Loucy (cell line): Measurements from ENCODE around the gene DGKQ.

Source experiments
- H2AFZ ChIP-seq: fragments of 200-600 bp; sonication (generic); 2 replicates; pipeline ENCODE4 v1.6.0; 2016; ENCODE audit warnings: antibody characterized with exemption, mild to moderate bottlenecking, low read length, moderate library complexity
- H3F3A ChIP-seq: fragments of 200-600 bp; 2 replicates; pipeline ENCODE4 v1.6.0; 2016; ENCODE audit warnings: antibody characterized with exemption, low read depth, mild to moderate bottlenecking
- H3K27me3 ChIP-seq: fragments of 200-600 bp; sonication (generic); 2 replicates; pipeline ENCODE4 v1.6.1; 2014; ENCODE audit warnings: low read length, mild to moderate bottlenecking; ENCODE audit not compliant: insufficient read depth, poor library complexity, severe bottlenecking
- H3K36me3 ChIP-seq: fragments of 200-600 bp; sonication (generic); 2 replicates; pipeline ENCODE4 v1.6.1; 2016; ENCODE audit warnings: low read length; ENCODE audit not compliant: insufficient read depth
- H3K4me1 ChIP-seq: fragments of 200-600 bp; sonication (generic); 2 replicates; pipeline ENCODE4 v1.5.1; 2014; ENCODE audit warnings: low read length, mild to moderate bottlenecking; ENCODE audit not compliant: insufficient read depth, poor library complexity, severe bottlenecking
- H3K4me2 ChIP-seq: fragments of 200-600 bp; sonication (generic); 2 replicates; pipeline ENCODE4 v1.6.0; 2014; ENCODE audit warnings: antibody characterized with exemption, low read length, low read depth, mild to moderate bottlenecking; ENCODE audit not compliant: poor library complexity, severe bottlenecking
- H3K4me3 ChIP-seq: fragments of 200-600 bp; sonication (generic); 2 replicates; pipeline ENCODE4 v1.5.1; 2014; ENCODE audit warnings: low read length, mild to moderate bottlenecking, mixed read lengths; ENCODE audit not compliant: poor library complexity, severe bottlenecking
- H3K79me2 ChIP-seq: fragments of 200-600 bp; sonication (generic); 2 replicates; pipeline ENCODE4 v1.6.1; 2014; ENCODE audit warnings: low read length; ENCODE audit not compliant: insufficient read depth
- H3K9ac ChIP-seq: fragments of 200-600 bp; sonication (generic); 2 replicates; pipeline ENCODE4 v1.6.0; 2014; ENCODE audit warnings: mild to moderate bottlenecking, low read depth, low read length, moderate library complexity; ENCODE audit not compliant: poor library complexity, severe bottlenecking
- H3K9me2 ChIP-seq: fragments of 200-600 bp; sonication (generic); replicated peaks from 2 replicates; pipeline ENCODE4 v1.6.1; 2016; ENCODE audit warnings: low read depth, low read length, mixed read lengths
- H3K9me3 ChIP-seq: fragments of 200-600 bp; sonication (generic); 2 replicates; pipeline ENCODE4 v1.6.1; 2014; ENCODE audit warnings: mild to moderate bottlenecking, antibody characterized with exemption, low read length, low read depth; ENCODE audit not compliant: insufficient read depth
- H4K20me1 ChIP-seq: fragments of 200-600 bp; sonication (generic); 2 replicates; pipeline ENCODE4 v1.6.0; 2014; ENCODE audit warnings: antibody characterized with exemption, low read length, mild to moderate bottlenecking; ENCODE audit not compliant: insufficient read depth, poor library complexity, severe bottlenecking
- EZH2phosphoT487 ChIP-seq: fragments of 200-600 bp; IDR thresholded peaks from 2 replicates; pipeline ENCODE4 v1.6.1; 2018; ENCODE audit warnings: antibody characterized with exemption, mild to moderate bottlenecking, moderate library complexity, borderline replicate concordance
- TF ChIP-seq, protein P1 (sequence below): fragments of 200-600 bp; sonication (generic); conservative IDR thresholded peaks from 2 replicates; pipeline ENCODE4 v1.5.1; 2014; ENCODE audit warnings: mild to moderate bottlenecking, antibody characterized with exemption, low read length

Gene DGKQ

DNA sequence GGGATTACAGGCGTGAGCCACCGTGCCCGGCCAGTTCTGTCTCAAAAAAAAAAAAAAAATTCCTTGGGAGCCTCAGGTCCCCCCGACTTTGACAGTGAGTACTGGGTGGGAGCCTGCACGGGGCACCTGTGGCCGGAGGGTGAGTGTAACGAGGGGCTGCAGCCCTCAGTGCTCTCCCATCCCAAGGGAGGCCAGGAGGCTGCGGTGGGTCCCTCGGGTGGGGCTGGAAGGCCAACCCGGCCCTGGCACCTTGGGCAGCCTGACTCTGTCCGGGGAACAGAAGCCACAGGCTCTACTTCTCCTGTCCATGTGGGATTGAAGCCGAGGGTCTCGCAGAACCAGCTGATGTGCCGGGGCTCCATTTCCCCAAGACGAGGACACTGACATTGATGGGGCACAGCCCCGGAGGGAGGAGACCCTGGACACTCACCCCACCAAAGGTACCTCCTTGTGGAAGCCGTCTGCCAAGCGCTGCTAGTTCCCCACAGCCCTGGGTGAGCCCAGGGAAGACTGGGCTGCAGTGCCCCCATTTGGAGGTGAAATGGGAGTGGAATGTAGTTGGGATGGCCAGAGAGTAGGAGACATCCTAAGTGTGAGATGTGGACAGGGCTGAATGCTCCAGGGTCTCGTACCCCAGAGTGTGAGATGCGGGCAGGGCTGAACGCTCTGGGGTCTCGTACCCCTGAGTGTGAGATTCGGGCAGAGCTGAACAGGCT, 22.1 kb upstream of the DGKQ start:
- Histone ChIP-seq H3K4me1 (no peaks in the 10 kb centered on the region), H3K36me3 (no peaks in the 10 kb centered on the region), H3K27me3 (no peaks in the 10 kb centered on the region), H3K9me2 (no peaks in the 10 kb centered on the region), H3F3A (no peaks in the 10 kb centered on the region), H2AFZ (no peak overlapping the region), H3K79me2 (no peaks in the 10 kb centered on the region), H4K20me1 (no peaks in the 10 kb centered on the region), H3K9me3 (no peaks in the 10 kb centered on the region), H3K9ac (no peak overlapping the region), H3K4me2 (no peak overlapping the region), H3K4me3 (no peak overlapping the region)
- no peak for TF ChIP-seq EZH2phosphoT487
- TF ChIP-seq, protein P1, sequence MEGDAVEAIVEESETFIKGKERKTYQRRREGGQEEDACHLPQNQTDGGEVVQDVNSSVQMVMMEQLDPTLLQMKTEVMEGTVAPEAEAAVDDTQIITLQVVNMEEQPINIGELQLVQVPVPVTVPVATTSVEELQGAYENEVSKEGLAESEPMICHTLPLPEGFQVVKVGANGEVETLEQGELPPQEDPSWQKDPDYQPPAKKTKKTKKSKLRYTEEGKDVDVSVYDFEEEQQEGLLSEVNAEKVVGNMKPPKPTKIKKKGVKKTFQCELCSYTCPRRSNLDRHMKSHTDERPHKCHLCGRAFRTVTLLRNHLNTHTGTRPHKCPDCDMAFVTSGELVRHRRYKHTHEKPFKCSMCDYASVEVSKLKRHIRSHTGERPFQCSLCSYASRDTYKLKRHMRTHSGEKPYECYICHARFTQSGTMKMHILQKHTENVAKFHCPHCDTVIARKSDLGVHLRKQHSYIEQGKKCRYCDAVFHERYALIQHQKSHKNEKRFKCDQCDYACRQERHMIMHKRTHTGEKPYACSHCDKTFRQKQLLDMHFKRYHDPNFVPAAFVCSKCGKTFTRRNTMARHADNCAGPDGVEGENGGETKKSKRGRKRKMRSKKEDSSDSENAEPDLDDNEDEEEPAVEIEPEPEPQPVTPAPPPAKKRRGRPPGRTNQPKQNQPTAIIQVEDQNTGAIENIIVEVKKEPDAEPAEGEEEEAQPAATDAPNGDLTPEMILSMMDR, result no peak

DNA sequence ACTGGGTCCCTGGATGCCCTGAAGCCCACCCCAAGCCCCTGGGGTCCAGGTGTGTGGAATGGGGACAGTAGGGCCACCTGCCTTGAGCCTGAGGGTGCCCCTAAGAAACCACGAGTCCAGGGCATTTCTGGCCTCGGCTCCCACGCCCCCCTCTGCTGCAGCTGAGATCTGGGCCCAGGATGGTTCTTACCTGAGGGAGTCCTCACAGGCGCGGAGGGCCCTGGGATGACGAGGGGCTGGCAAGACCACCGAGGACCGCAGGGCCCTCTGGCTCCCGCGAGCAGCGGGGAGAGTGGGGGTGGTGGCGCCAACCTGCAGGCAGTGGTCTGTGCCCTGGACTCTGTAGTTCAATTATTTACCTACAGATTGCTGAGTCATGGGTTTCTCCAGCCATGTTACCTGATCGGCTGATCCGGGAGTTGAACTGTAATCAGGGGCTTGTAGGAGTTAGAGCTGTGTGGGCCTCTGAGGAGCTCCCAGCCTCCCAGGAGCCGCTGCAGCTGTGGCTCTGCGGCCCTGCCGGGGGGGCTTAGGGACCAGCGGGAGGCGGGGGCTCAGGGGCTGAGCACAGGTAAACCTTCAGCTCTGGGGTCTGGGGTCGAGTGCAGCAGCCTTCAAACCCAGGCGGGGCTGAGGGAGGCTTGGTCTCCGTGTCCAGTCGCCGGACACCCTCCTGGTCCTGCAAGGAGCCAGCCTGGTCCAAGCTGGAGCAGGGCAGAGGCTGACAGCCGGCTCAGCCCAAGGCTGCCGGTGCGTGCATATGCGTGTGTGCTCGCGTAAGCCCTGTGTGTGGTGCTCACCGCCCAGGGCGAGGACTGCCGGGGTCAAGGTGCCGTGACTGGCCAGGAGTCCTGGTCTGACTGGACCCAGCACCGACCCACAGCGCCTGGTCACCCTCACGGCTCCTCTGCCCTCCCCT, 20.0 kb upstream of the DGKQ start, which contains the start of gene SLC26A1:
Gene SLC26A1, minus strand, starts transcription at position 294 of the 919 bp plus-strand sequence. CDS start 1,701 bp downstream, outside the sequence.
- no peaks in the 10 kb centered on the region for H3K9me2 ChIP-seq
- no peak within 1 kb of the TSS for H3K9ac ChIP-seq
- no peaks in the 10 kb centered on the region for H3K4me1 ChIP-seq
- no peak within 1 kb of the TSS for H2AFZ ChIP-seq
- H3K79me2 ChIP-seq, result no peaks in the 10 kb centered on the region
- no peak within 1 kb of the TSS for H3K4me2 ChIP-seq
- H3K4me3 ChIP-seq, result no peak within 1 kb of the TSS
- no peaks in the 10 kb centered on the region for H3F3A ChIP-seq
- H3K27me3 ChIP-seq, result no peaks in the 10 kb centered on the region
- no peak for TF ChIP-seq EZH2phosphoT487
- TF ChIP-seq, protein P1, result no peak
- no peaks in the 10 kb centered on the region for H3K36me3 ChIP-seq
- no peaks in the 10 kb centered on the region for H3K9me3 ChIP-seq
- no peaks in the 10 kb centered on the region for H4K20me1 ChIP-seq

- TF ChIP-seq, protein P1, result no peak
- no peak for TF ChIP-seq EZH2phosphoT487
- Histone ChIP-seq H3K27me3 (no peaks in the 10 kb centered on the region), H3K9ac (no peak overlapping the region), H3K4me1 (peaks cover 4% of the 10 kb centered on the region), H2AFZ (no peak overlapping the region), H3K4me2 (no peak overlapping the region), H3K9me2 (no peaks in the 10 kb centered on the region), H3K4me3 (no peak overlapping the region), H3F3A (no peaks in the 10 kb centered on the region), H4K20me1 (no peaks in the 10 kb centered on the region), H3K9me3 (no peaks in the 10 kb centered on the region), H3K79me2 (no peaks in the 10 kb centered on the region), H3K36me3 (no peaks in the 10 kb centered on the region)
These were observed 19.1 kb upstream of the DGKQ start for GRCh38 chr4:992297-993110.
